Right lobe of liver (tissue), 4 donors: ENCODE data around the gene SEMA3C.

ENCODE experiments used
- CTCF ChIP-seq, 4 donors: fragments of 200-600 bp in 3 of 4; fragments of 450-650 bp in 1 of 4; IDR thresholded peaks; one replicate each; pipeline versions ENCODE4 v1.5.1 to v1.8.0; 2016 to 2022; ENCODE audit warnings: antibody characterized with exemption in 4 of 4, mild to moderate bottlenecking in 2 of 4
- POLR2A ChIP-seq: fragments of 450-650 bp; IDR thresholded peaks from one replicate; pipeline ENCODE4 v1.6.1; 2017; ENCODE audit warnings: antibody characterized with exemption, mild to moderate bottlenecking
- donor health status: DM: no; HTN: no; CAD: no.
- donor health status: DM: no; HTN: no; CAD: no.
- donor health status: DM: no; HTN: yes; CAD: no.

- TF ChIP-seq CTCF (IDR thresholded peaks at IDR 0.05), result no peak
- TF ChIP-seq POLR2A, result no peak
Measured at GRCh38 chr7:80932536-80932935, 13.7 kb upstream of the SEMA3C start.
